K562 (cell line): ENCODE results near the gene SLC9A1. TPM values are rescaled to one million over a fixed set of nuclear protein-coding genes. Genes with fewer than 3 reads are reported as not detected.
A peak's percentile ranks its signal among the peaks of the same experiment; 100 is the strongest.

Experiments used
- CBX5 ChIP-seq: IDR thresholded peaks from 2 replicates; pipeline ENCODE4 v1.6.1; 2014; ENCODE audit warnings: low read depth, borderline replicate concordance
- EP400 ChIP-seq: fragments of 450-650 bp; IDR thresholded peaks from 2 replicates; pipeline ENCODE4 v1.6.1; 2017; ENCODE audit warnings: antibody characterized with exemption, mild to moderate bottlenecking, moderate library complexity
- ESRRA ChIP-seq: fragments of 450-650 bp; IDR thresholded peaks from 2 replicates; pipeline ENCODE4 v1.6.1; 2014; ENCODE audit warnings: low read depth, mild to moderate bottlenecking, moderate library complexity, borderline replicate concordance
- FOXA1 ChIP-seq: fragments of 450-650 bp; IDR thresholded peaks from 2 replicates; pipeline ENCODE4 v1.6.1; 2016; ENCODE audit warnings: mild to moderate bottlenecking, borderline replicate concordance
- FOXK2 ChIP-seq, 2 experiments: fragments of 450-650 bp; IDR thresholded peaks in 1 of 2; conservative IDR thresholded peaks in 1 of 2; 2 replicates each; pipeline ENCODE4 v1.6.1; 2016; ENCODE audit warnings: low read depth in 2 of 2, mild to moderate bottlenecking in 1 of 2
- MAFG ChIP-seq: fragments of 450-650 bp; conservative IDR thresholded peaks from 2 replicates; pipeline ENCODE4 v1.6.1; 2016; ENCODE audit warnings: missing genetic modification characterization, missing compliant biosample characterization
- NEUROD1 ChIP-seq: fragments of 150-350 bp; IDR thresholded peaks from 2 replicates; pipeline ENCODE4 v1.6.1; 2014; ENCODE audit warnings: borderline replicate concordance, low read length, low read depth; ENCODE audit not compliant: partially characterized antibody
- NR2C2 ChIP-seq, 2 experiments: fragments of 200-800 bp in 1 of 2; sonication (Bioruptor generic) in 1 of 2; sonication (generic) in 1 of 2; formaldehyde crosslinking in 1 of 2; IDR thresholded peaks; 2 replicates each; pipeline versions ENCODE4 v1.6.1 to v1.8.0; 2016 to 2022; ENCODE audit warnings: mild to moderate bottlenecking in 1 of 2, missing compliant biosample characterization in 1 of 2, missing genetic modification characterization in 1 of 2, missing genetic modification reagents in 1 of 2
- OTX1 ChIP-seq: fragments of 450-650 bp; formaldehyde crosslinking; IDR thresholded peaks from 2 replicates; pipeline ENCODE4 v1.4.0; 2022; ENCODE audit warnings: mild to moderate bottlenecking
- PHF20 ChIP-seq: fragments of 450-650 bp; IDR thresholded peaks from 2 replicates; pipeline ENCODE4 v1.6.1; 2018; ENCODE audit not compliant: partially characterized antibody
- REST ChIP-seq, 2 experiments: fragments of 450-650 bp; formaldehyde crosslinking in 1 of 2; IDR thresholded peaks; 2 replicates each; pipeline versions ENCODE4 v1.4.0 to v1.6.1; 2014 to 2020; ENCODE audit warnings: mild to moderate bottlenecking in 2 of 2, borderline replicate concordance in 1 of 2, low read depth in 1 of 2
- TAF9B ChIP-seq: fragments of 450-650 bp; IDR thresholded peaks from 2 replicates; pipeline ENCODE4 v1.6.1; 2018; ENCODE audit warnings: mild to moderate bottlenecking; ENCODE audit not compliant: partially characterized antibody
- TARDBP ChIP-seq: fragments of 450-650 bp; IDR thresholded peaks from 2 replicates; pipeline ENCODE4 v1.6.1; 2016
- YY1 ChIP-seq, 3 experiments: IDR thresholded peaks; 2 replicates each; pipeline ENCODE4 v1.6.1; 2011; ENCODE audit warnings: low read length in 2 of 3, mild to moderate bottlenecking in 2 of 3, moderate library complexity in 2 of 3, borderline replicate concordance in 1 of 3, control low read depth in 1 of 3, low read depth in 1 of 3; ENCODE audit not compliant: insufficient read depth in 3 of 3, insufficient replicate concordance in 2 of 3, control insufficient read depth in 1 of 3, insufficient read length in 1 of 3; ENCODE audit errors: extremely low read depth in 1 of 3
- ZNF263 ChIP-seq: sonication (generic); formaldehyde crosslinking; IDR thresholded peaks from 2 replicates; pipeline ENCODE4 v1.8.0; 2022; ENCODE audit warnings: mild to moderate bottlenecking, missing genetic modification reagents, borderline replicate concordance
- ZNF282 ChIP-seq: sonication (generic); formaldehyde crosslinking; IDR thresholded peaks from 2 replicates; pipeline ENCODE4 v1.8.1; 2023; ENCODE audit warnings: missing genetic modification reagents
- ZNF436 ChIP-seq: fragments of 250-450, 450-650 bp; sonication (Bioruptor Pico); formaldehyde crosslinking; IDR thresholded peaks from 2 replicates; pipeline ENCODE4 v1.7.0; 2020; ENCODE audit warnings: mild to moderate bottlenecking
- ZNF583 ChIP-seq: fragments of 250-450 bp; sonication (Bioruptor Pico); IDR thresholded peaks from 2 replicates; pipeline ENCODE4 v1.4.0; 2020
- ZSCAN32 ChIP-seq: fragments of 450-650 bp; formaldehyde crosslinking; IDR thresholded peaks from 2 replicates; pipeline ENCODE4 v1.4.0; 2020; ENCODE audit warnings: mild to moderate bottlenecking, moderate library complexity
- polyA plus RNA-seq, 8 experiments: library from polyadenylated mRNA; depleted of rRNA in 4 of 8; stranded (reverse) in 5 of 8; unstranded in 3 of 8; fragments of >200 nt; fragmentation: Nextera tagmentation in 2 of 8; fragmentation: Illumina TruSeq in 1 of 8; extraction: Ambion mirVana in 2 of 8; extraction: Trizol in 1 of 8; gene quantifications; 2 replicates each; pipeline versions ENCODE4 v1.2.1 to v1.2.3, GENCODE V29; 2011 to 2014; ENCODE audit warnings: inconsistent platforms in 1 of 8, missing spikeins in 1 of 8
- total RNA-seq, 7 experiments: library from RNA; depleted of rRNA in 6 of 7; stranded (reverse); fragments of >200 nt in 6 of 7; fragmentation: Illumina TruSeq in 2 of 7; extraction: Trizol in 2 of 7; gene quantifications; 2 replicates each; pipeline versions ENCODE4 v1.2.1 to v1.2.3, GENCODE V29; 2011 to 2021; ENCODE audit warnings: low replicate concordance in 1 of 7

The SLC9A1 gene
- total and polyA plus RNA-seq, 9 of the 15 experiments (the other 6 are each of a cell fraction or from before 2014, with no cell fraction given): 0.59 to 14.4 (median 2.0) TPM

DNA sequence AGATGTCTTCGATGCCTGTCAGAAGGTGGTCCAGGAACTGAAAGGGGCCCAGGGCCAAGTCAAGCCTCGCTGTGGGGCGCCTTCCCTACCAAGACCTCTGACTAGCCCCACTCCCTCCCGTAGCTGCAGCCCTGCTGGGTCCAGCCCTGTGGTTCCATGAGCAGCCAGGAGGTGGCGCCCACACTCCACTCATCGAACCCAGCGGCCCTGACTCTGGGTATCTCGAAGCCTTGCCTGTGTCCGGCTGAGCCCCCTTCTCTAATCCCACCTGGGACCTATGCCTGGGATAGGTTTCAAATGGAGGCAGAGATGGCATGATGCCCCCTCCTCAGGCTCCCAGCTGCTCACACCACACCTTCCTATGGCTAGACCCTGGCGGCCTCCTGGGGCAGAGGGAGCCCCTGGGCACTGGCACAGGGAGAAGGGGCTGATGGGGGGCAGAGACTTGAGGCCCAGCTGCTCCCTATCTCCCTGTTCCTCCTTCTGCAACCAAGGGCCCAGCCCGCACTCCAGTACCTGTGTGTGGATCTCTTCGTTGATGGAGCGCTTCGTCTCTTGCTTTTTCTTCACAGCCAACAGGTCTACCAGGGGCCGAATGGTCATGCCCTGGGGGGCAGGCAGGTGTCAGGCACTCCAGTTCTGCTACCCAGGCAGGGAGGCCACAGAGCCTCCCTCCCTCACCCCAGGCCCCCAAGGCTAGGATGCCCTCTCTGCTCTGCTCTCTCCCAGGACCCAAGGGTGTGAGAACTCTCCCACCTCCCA is 52.0 kb downstream of the SLC9A1 start (continued):
- TF ChIP-seq ZNF282 (CRISPR knock-in tag): peak; percentile 87; the same call in 1 of the 2 replicates
- peak; percentile 65; the same call in 1 of the 2 replicates for TF ChIP-seq CBX5
- no peak for TF ChIP-seq TAF9B
- TF ChIP-seq NR2C2 (CRISPR knock-in tag; IDR thresholded peaks at IDR 0.05): no peak
- TF ChIP-seq NR2C2 (tag; IDR thresholded peaks at IDR 0.05): no peak
- no peak for TF ChIP-seq ZSCAN32
- no peak for TF ChIP-seq PHF20
- TF ChIP-seq MAFG (tag): no peak
- no peak for TF ChIP-seq TARDBP
- TF ChIP-seq OTX1 (CRISPR knock-in tag): no peak
- TF ChIP-seq FOXA1: no peak
- TF ChIP-seq ZNF436 (CRISPR knock-in tag): no peak
- TF ChIP-seq FOXK2 (conservative IDR thresholded peaks at IDR 0.05 in 1 of 2, IDR thresholded peaks at IDR 0.05 in 1 of 2; ENCODE audit: low read depth in 2 of 2): no peak
- peak; percentile 88 for TF ChIP-seq REST (IDR thresholded peaks at IDR 0.05; ENCODE audit: borderline replicate concordance)
- TF ChIP-seq REST (CRISPR knock-in tag; IDR thresholded peaks at IDR 0.05; ENCODE audit: low read depth): no peak
- TF ChIP-seq YY1 (IDR thresholded peaks at IDR 0.05; ENCODE audit: borderline replicate concordance in 1 of 3, control insufficient read depth in 1 of 3, extremely low read depth in 1 of 3, insufficient read depth in 3 of 3, insufficient read length in 1 of 3, insufficient replicate concordance in 2 of 3, low read depth in 1 of 3, low read length in 2 of 3): peak in 1 of 3 experiments; percentile 42
- 0 out of 2 replicates have a peak, but pooled peaks have one; percentile 24 for TF ChIP-seq ZNF583
- TF ChIP-seq EP400: no peak
- TF ChIP-seq ZNF263: peak; percentile 48; the same call in 1 of the 2 replicates
- TF ChIP-seq ESRRA: peak; percentile 29; the same call in 1 of the 2 replicates
- peak; percentile 27 for TF ChIP-seq NEUROD1
